ENCODE results near the gene COQ8A.

COQ8A gene

GRCh38 chr1:226962421-226963391 is 22.6 kb downstream of the COQ8A start:
- Histone ChIP-seq H4K8ac (ENCODE audit: low read depth, low read length) (no peak overlapping the region), H2AFZ (ENCODE audit: insufficient read depth, low read length, poor library complexity) (no peak overlapping the region), H4K12ac (ENCODE audit: low read depth, low read length) (no peak overlapping the region), H3K9ac (ENCODE audit: low read length) (no peak overlapping the region), H3K79me2 (ENCODE audit: control insufficient read depth, insufficient read depth, low read length, poor library complexity) (no peaks in the 10 kb centered on the region), H2BK5ac (ENCODE audit: low read depth, low read length, poor library complexity) (no peak overlapping the region), H3K79me1 (ENCODE audit: low read length) (no peaks in the 10 kb centered on the region), H2BK12ac (ENCODE audit: low read length) (no peak overlapping the region), H3K27ac (ENCODE audit: low read depth, low read length) (no peak overlapping the region), H3K23ac (ENCODE audit: low read length) (no peak overlapping the region), H3K4me1 (ENCODE audit: control insufficient read depth in 1 of 2, insufficient read depth in 2 of 2, low read length in 2 of 2) (no peaks in the 10 kb centered on the region), H3K4me3 (ENCODE audit: low read depth, low read length) (no peak overlapping the region), H2BK120ac (ENCODE audit: insufficient read depth, low read length, poor library complexity) (no peak overlapping the region), H4K91ac (ENCODE audit: low read depth, low read length) (no peak overlapping the region), H3K4ac (ENCODE audit: low read depth, low read length) (no peak overlapping the region), H3K27me3 (ENCODE audit: insufficient read depth, low read length) (no peaks in the 10 kb centered on the region), H3K18ac (ENCODE audit: low read length) (no peak overlapping the region), H3K4me2 (ENCODE audit: low read length) (no peak overlapping the region), H3K9me3 (ENCODE audit: insufficient read depth, low read depth, low read length) (peaks cover 10% of the 10 kb centered on the region), H3K36me3 (ENCODE audit: control insufficient read depth in 1 of 2, insufficient read depth in 2 of 2, low read length in 2 of 2) (no peaks in the 10 kb centered on the region), H2AK5ac (ENCODE audit: low read length) (no peak overlapping the region), H3K14ac (ENCODE audit: low read length) (no peak overlapping the region)
- no peak for DNase-seq
- WGBS (ENCODE audit: extremely low coverage, insufficient coverage, insufficient read length) = no CpG with 5 or more reads among the region's 28 CpGs

DNA sequence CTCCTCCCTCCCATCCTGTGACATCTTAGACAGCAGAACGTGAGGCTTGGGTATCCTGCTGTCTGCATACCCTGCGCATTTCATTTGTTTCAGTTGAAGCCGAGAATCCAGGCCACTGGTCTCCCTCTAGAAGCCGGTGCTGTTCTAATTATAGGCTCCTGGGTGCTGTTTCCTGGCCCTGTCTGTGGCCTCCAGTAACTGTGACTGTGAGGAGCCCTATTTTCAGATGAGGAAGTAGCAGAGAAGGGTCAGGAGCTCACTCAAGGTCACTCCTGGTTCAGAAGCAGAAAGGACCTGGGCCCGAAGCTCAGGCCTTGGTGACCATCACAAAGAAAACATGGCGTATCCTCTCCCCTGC is 24.0 kb downstream of the COQ8A start:
- no peak overlapping the region for H2AFZ ChIP-seq (ENCODE audit: insufficient read depth, low read length, poor library complexity)
- no peak overlapping the region for H3K9ac ChIP-seq (ENCODE audit: low read length)
- no peak overlapping the region for H3K4me3 ChIP-seq (ENCODE audit: low read depth, low read length)
- H3K27me3 ChIP-seq (ENCODE audit: insufficient read depth, low read length) = no peaks in the 10 kb centered on the region
- peaks cover 10% of the 10 kb centered on the region for H3K9me3 ChIP-seq (ENCODE audit: insufficient read depth, low read depth, low read length)
- no CpG with 5 or more reads among the region's 6 CpGs for WGBS (ENCODE audit: extremely low coverage, insufficient coverage, insufficient read length)
- H2BK120ac ChIP-seq (ENCODE audit: insufficient read depth, low read length, poor library complexity) = no peak overlapping the region
- H3K4ac ChIP-seq (ENCODE audit: low read depth, low read length) = no peak overlapping the region
- H4K12ac ChIP-seq (ENCODE audit: low read depth, low read length) = no peak overlapping the region
- no peak overlapping the region for H3K27ac ChIP-seq (ENCODE audit: low read depth, low read length)
- H3K4me2 ChIP-seq (ENCODE audit: low read length) = no peak overlapping the region
- H3K36me3 ChIP-seq (ENCODE audit: control insufficient read depth in 1 of 2, insufficient read depth in 2 of 2, low read length in 2 of 2) = no peaks in the 10 kb centered on the region
- no peaks in the 10 kb centered on the region for H3K79me1 ChIP-seq (ENCODE audit: low read length)
- H3K14ac ChIP-seq (ENCODE audit: low read length) = no peak overlapping the region
- no peaks in the 10 kb centered on the region for H3K79me2 ChIP-seq (ENCODE audit: control insufficient read depth, insufficient read depth, low read length, poor library complexity)
- no peak overlapping the region for H3K18ac ChIP-seq (ENCODE audit: low read length)
- H2BK5ac ChIP-seq (ENCODE audit: low read depth, low read length, poor library complexity) = no peak overlapping the region
- DNase-seq = no peak
- no peak overlapping the region for H2AK5ac ChIP-seq (ENCODE audit: low read length)
- H4K91ac ChIP-seq (ENCODE audit: low read depth, low read length) = no peak overlapping the region
- H4K8ac ChIP-seq (ENCODE audit: low read depth, low read length) = no peak overlapping the region
- H3K23ac ChIP-seq (ENCODE audit: low read length) = no peak overlapping the region
- H2BK12ac ChIP-seq (ENCODE audit: low read length) = no peak overlapping the region
- no peaks in the 10 kb centered on the region for H3K4me1 ChIP-seq (ENCODE audit: control insufficient read depth in 1 of 2, insufficient read depth in 2 of 2, low read length in 2 of 2)

DNA sequence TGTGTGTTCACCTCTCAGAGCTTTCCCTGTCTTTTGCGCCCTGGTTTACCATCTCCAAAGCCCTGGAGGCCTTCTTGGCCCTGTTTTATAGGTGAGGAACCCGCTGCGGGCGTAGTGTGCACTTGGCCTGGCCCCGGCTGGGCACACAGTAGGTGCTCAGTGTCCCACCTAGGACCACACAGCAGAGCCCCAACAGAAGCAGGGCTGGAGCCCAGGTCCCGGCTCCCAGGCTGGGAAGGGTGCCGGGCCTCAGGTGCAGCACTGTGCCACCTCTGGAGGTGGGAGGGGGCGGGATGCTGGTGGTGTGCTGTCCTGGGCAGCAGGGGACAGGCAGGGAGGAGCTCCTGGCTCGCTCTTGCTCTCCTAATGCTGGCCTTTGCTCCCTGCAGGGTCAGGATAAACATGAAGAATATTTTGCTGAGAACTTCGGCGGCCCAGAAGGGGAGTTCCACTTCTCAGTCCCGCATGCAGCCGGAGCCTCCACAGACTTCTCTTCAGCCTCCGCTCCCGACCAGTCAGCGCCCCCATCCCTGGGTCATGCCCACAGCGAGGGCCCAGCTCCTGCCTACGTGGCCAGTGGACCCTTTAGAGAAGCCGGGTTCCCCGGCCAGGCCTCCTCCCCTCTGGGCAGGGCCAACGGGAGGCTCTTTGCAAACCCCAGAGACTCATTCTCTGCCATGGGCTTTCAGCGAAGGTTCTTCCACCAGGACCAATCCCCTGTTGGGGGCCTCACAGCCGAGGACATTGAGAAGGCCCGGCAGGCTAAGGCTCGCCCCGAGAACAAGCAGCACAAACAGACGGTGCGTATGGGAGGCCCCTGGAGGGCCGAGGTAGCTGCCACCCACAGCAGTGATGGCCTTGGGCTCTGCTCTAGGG is 24.8 kb downstream of the COQ8A start:
- Histone ChIP-seq H2AFZ (ENCODE audit: insufficient read depth, low read length, poor library complexity) (no peak overlapping the region), H2BK120ac (ENCODE audit: insufficient read depth, low read length, poor library complexity) (no peak overlapping the region), H3K9me3 (ENCODE audit: insufficient read depth, low read depth, low read length) (peaks cover 10% of the 10 kb centered on the region), H3K14ac (ENCODE audit: low read length) (no peak overlapping the region), H3K79me1 (ENCODE audit: low read length) (no peaks in the 10 kb centered on the region), H4K91ac (ENCODE audit: low read depth, low read length) (no peak overlapping the region), H2AK5ac (ENCODE audit: low read length) (no peak overlapping the region), H2BK12ac (ENCODE audit: low read length) (no peak overlapping the region), H3K18ac (ENCODE audit: low read length) (no peak overlapping the region), H3K79me2 (ENCODE audit: control insufficient read depth, insufficient read depth, low read length, poor library complexity) (no peaks in the 10 kb centered on the region), H4K8ac (ENCODE audit: low read depth, low read length) (no peak overlapping the region), H2BK5ac (ENCODE audit: low read depth, low read length, poor library complexity) (no peak overlapping the region), H3K23ac (ENCODE audit: low read length) (no peak overlapping the region), H3K27ac (ENCODE audit: low read depth, low read length) (no peak overlapping the region), H3K4me1 (ENCODE audit: control insufficient read depth in 1 of 2, insufficient read depth in 2 of 2, low read length in 2 of 2) (no peaks in the 10 kb centered on the region), H3K27me3 (ENCODE audit: insufficient read depth, low read length) (no peaks in the 10 kb centered on the region), H3K4ac (ENCODE audit: low read depth, low read length) (no peak overlapping the region), H3K36me3 (ENCODE audit: control insufficient read depth in 1 of 2, insufficient read depth in 2 of 2, low read length in 2 of 2) (no peaks in the 10 kb centered on the region), H3K9ac (ENCODE audit: low read length) (no peak overlapping the region), H3K4me3 (ENCODE audit: low read depth, low read length) (no peak overlapping the region), H3K4me2 (ENCODE audit: low read length) (no peak overlapping the region), H4K12ac (ENCODE audit: low read depth, low read length) (no peak overlapping the region)
- no peak for DNase-seq
- WGBS (ENCODE audit: extremely low coverage, insufficient coverage, insufficient read length) = no CpG with 5 or more reads among the region's 29 CpGs

GRCh38 chr1:226965581-226966440 is 25.7 kb downstream of the COQ8A start:
- Histone ChIP-seq H3K4me1 (ENCODE audit: control insufficient read depth in 1 of 2, insufficient read depth in 2 of 2, low read length in 2 of 2) (no peaks in the 10 kb centered on the region), H4K8ac (ENCODE audit: low read depth, low read length) (no peak overlapping the region), H3K4me3 (ENCODE audit: low read depth, low read length) (no peak overlapping the region), H3K27ac (ENCODE audit: low read depth, low read length) (no peak overlapping the region), H3K23ac (ENCODE audit: low read length) (no peak overlapping the region), H3K9ac (ENCODE audit: low read length) (no peak overlapping the region), H3K27me3 (ENCODE audit: insufficient read depth, low read length) (no peaks in the 10 kb centered on the region), H2BK12ac (ENCODE audit: low read length) (no peak overlapping the region), H2AK5ac (ENCODE audit: low read length) (no peak overlapping the region), H3K79me1 (ENCODE audit: low read length) (no peaks in the 10 kb centered on the region), H3K18ac (ENCODE audit: low read length) (no peak overlapping the region), H4K91ac (ENCODE audit: low read depth, low read length) (no peak overlapping the region), H3K36me3 (ENCODE audit: control insufficient read depth in 1 of 2, insufficient read depth in 2 of 2, low read length in 2 of 2) (no peaks in the 10 kb centered on the region), H3K4me2 (ENCODE audit: low read length) (no peak overlapping the region), H4K12ac (ENCODE audit: low read depth, low read length) (no peak overlapping the region), H3K14ac (ENCODE audit: low read length) (no peak overlapping the region), H2BK120ac (ENCODE audit: insufficient read depth, low read length, poor library complexity) (no peak overlapping the region), H3K4ac (ENCODE audit: low read depth, low read length) (no peak overlapping the region), H3K9me3 (ENCODE audit: insufficient read depth, low read depth, low read length) (peaks cover 2% of the 10 kb centered on the region), H2BK5ac (ENCODE audit: low read depth, low read length, poor library complexity) (no peak overlapping the region), H3K79me2 (ENCODE audit: control insufficient read depth, insufficient read depth, low read length, poor library complexity) (no peaks in the 10 kb centered on the region), H2AFZ (ENCODE audit: insufficient read depth, low read length, poor library complexity) (no peak overlapping the region)
- DNase-seq = no peak
- no CpG with 5 or more reads among the region's 23 CpGs for WGBS (ENCODE audit: extremely low coverage, insufficient coverage, insufficient read length)

All from trophoblast cell (in vitro differentiated cells and primary cell).